HG03571 (cell line): ENCODE measurements around the gene CDH4.

Experiments used
- ATAC-seq: cut with Tn5 transposase; IDR thresholded peaks from one replicate; pipeline ENCODE4 v1.9.1; 2021; ENCODE audit not compliant: unreplicated experiment

CDH4 gene

DNA sequence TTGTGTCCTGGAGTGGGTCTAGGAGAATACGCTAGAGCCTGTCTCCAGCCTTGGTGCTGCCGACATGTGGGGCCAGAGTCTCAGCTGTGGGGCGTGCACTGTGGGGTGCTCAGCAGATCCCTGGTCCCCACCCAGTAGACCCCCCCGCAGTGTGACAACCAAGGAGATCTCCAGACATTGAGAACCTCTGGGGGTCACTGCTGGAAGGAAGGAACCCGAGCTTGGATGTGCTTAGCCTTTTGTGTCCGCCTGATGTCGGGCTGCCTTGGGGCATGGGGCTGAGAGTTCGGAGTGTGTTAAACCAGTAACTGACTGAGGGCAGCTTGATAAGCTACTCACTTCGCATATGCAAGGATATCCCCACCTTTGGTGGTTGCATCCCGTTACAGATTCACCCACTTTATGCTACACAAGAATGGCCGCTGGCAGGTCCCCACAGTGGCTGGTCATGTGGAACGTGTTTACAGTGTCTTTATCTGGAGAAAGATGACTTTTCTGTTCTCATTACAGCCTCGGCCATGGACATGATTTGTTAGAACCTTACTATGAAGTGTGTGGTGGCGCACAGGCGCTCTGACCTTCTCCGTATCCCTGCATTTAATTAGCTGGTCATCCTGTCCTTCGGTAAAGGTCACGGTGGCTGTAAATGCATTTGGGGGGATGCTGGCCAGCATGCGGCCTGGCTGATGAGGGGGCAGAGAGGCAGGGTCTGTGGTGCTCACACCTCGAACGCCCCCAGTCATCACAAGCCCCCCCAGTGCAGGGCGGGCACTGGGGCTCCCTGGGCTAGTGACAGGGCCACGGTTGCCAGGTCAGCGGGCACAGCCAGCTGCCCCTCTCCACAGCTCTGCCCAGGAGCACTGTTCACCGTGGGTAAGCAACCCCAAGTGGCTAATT is 446.8 kb downstream of the CDH4 start:
- no peak for ATAC-seq

DNA sequence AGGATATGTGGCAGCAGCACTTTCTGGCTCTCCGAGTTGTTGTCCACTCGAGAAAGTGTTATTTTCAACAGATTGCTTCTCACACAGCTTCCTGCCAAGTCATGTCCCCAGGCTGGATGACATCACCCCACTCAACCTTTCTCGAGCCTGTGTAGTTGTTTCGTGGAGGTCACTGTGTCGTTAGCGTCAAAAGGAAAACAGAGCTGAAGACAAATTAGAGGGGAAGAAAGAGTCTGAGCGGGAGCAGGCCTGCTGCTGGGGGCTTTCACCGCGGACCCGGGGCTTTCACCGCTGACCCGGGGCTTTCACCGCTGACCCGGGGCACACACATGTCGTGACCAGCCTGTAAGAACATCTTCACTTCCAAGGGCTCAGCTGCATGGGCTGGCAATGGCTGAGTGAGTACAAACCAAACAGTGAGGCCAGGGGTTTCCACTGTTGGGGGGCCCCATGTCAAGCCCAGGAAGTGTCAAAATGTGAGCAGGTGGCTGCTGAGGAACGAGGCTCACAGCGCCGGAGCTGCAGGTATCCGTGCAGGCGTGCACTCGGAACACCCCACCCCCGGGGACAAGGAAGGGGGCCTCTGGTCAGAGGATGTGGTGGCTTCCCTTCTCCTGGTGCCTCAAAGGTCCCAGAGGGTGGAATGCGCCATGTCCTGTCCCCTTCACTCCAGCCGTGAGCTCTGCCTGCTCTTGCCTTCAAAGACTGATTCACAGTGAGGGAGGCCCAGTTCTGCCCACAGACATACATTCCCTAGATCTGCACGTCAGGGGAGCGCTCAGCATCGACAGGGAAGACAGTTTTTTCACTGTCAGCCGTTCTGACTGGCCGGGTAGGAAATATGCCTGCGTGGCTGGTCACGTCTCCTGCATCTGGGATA is 447.7 kb downstream of the CDH4 start:
- ATAC-seq: no peak

DNA sequence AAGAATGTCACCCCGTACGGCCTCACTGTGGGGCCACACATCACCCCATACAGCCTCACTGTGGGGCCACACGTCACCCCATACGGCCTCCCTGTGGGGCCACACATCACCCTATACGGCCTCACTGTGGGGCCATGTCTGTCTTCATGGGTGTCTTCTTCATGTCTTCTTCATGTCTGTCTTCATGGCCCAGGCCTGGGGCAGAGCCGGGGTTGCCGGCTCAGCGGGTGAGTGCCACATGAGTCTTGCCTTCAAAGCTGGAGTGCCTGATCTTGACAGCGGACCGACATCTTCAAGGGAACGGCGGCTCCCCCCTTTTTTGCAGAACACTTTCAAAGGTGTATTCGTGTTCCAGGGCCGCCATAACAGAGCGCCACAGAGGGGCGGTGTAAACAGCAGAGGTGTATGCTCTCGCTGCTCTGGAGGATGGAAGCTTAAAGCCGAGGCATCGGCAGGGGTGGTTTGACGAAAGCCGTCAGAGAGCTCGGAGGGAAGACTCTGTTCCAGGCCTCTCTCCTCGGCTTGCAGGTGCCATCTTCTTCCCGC is 448.6 kb downstream of the CDH4 start:
- no peak for ATAC-seq

GRCh38 chr20:61701401-61701800 is 449.3 kb downstream of the CDH4 start:
- no peak for ATAC-seq

DNA sequence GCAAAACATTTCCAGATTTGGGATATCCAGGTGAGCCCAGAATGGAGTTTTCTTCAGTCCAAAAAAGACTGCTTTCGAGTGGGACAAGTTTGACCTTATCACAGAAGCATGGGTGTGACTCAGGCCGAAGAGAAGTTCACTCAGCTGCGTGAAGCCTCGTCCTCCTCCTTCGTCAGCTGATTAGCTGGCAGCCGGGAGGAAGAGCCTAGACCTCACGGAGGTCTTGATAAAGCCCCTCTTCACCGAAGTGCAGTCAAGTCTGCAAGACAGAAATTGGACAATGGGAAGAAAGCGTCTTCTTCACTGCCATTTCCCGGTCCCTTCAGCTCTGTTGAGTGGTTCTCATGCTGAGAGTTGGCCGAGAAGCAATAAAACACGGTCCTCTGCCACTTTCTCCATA is 449.7 kb downstream of the CDH4 start:
- no peak for ATAC-seq

DNA sequence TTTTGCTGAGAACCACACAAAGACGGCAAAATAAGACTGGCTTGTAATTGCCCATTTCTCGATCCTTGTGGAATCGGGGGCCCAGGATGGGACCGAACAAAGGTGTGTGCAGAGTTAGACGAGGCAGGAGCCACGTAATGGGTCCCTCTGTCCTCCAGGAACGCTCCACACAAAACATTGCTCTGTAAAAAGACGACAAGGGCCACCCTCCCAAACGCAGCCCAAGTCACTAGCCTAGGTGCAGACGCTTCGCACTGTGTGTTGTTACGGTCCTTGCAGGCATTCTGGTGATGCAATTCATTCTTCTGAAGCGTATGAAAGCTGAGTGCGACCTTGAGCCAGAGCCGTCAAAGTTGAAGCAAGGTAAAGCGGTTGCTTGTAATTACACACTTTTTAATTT is 450.2 kb downstream of the CDH4 start:
- ATAC-seq: no peak

- ATAC-seq: no peak
These were observed 452.6 kb downstream of the CDH4 start for GRCh38 chr20:61704661-61705060.

DNA sequence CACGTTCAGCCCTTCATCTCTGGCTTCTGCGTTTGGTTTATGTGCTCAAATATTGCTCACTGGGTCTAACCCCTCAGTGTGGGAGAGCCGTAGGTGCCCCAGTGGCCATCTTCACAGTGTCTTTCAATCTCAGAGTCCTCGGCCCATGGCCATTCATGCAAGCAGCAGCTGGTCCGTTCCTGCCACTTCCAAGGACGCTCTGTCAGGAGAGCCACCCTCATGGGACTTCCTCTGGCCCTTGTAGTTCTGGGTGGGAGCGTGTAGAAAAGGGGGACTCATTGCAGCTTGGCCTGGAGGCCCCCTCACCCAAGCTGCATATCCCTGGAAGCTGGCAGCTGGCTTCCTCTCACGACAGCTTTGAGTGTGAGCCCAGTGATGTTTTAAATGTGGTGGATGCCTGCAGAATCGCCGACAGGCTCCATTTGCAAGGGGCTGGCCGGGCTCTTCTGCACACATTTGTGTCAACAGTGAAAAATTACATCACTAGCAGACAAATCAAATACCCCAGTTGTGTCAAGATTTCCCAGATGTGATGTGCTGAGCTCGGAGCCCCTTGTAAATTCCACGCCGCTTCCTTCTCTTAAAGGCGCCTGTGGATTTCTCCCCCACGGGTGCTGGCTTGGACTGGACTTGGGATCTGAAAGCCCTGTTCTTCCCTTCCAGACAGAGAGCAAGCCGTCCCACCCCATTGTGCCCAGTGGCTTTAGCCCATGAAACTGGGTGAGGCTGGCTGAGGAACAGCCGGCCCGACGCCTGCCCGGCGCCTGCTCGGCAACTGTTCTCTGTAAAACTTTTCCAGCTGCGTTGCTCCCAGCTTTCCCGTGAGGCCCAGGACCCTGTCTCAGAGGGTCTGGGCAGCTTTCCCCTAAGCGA is 453.6 kb downstream of the CDH4 start:
- ATAC-seq: no peak

GRCh38 chr20:61706259-61706961 is 454.3 kb downstream of the CDH4 start:
- ATAC-seq: no peak

DNA sequence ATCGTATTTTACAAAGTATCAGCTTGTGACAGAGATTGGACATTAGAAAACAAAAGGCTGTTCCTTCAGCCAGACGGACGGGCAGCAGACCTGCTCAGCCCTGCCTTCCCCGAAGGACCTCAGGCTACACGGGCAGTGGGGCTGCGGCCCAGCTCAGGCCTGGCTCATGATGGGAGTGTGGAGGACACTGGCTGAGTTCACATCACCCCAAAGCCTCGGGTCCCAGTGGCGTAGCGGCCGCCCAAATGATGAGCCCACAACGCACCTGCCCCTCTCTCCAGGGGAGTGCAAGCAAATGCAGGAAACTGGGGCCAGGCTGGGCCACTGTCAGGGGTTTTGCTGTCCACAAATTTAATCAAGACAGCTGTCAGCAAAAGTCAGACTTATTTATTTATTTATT is 456.8 kb downstream of the CDH4 start:
- no peak for ATAC-seq

- ATAC-seq: no peak
These were observed 458.0 kb downstream of the CDH4 start for GRCh38 chr20:61710108-61710507.

- no peak for ATAC-seq
These were observed 460.6 kb downstream of the CDH4 start for GRCh38 chr20:61712688-61713087.

GRCh38 chr20:61718361-61719005 is 466.4 kb downstream of the CDH4 start:
- ATAC-seq: no peak

GRCh38 chr20:61719691-61720347 is 467.8 kb downstream of the CDH4 start:
- ATAC-seq: no peak

- no peak for ATAC-seq
These were observed 468.3 kb downstream of the CDH4 start for GRCh38 chr20:61720348-61720696.

- ATAC-seq: no peak
These were observed 470.2 kb downstream of the CDH4 start for GRCh38 chr20:61722146-61722678.

DNA sequence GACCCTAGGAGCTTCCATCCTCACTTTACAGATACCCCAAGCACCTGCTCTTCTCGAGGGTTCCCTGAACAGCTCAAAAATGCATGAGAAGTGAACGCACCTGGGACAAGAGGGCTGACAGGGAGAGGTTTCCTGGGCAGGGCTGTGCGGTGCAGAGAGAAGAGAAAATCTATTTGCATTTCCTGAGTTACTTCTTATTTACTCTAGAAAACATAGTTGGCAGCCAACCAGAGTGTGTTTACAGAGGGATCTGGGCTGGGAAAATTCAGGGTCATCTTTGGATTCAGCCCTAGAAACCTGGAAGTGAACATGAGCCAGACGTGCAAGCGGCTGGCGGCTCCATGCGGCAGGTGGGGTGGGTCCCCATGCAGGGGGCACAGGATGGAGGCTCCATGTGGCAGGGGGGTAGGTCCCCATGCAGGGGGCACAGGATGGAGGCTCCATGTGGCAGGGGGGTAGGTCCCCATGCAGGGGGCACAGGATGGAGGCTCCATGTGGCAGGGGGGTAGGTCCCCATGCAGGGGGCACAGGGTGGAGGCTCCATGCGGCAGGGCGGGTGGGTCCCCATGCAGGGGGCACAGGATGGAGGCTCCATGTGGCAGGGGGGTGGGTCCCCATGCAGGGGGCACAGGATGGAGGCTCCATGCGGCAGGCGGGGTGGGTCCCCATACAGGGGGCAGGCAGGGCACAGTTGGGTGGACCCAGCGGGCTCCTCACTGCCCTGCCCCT is 471.6 kb downstream of the CDH4 start:
- no peak for ATAC-seq

GRCh38 chr20:61724376-61724775 is 472.3 kb downstream of the CDH4 start:
- ATAC-seq: no peak
